HepG2 (cell line): ENCODE results near the gene CYSTM1. TPM values are rescaled to one million over a fixed set of nuclear protein-coding genes. Genes with fewer than 3 reads are reported as not detected.

Experiments
- CBX1 ChIP-seq: IDR thresholded peaks from one replicate; pipeline ENCODE4 v1.6.1; 2016; ENCODE audit warnings: antibody characterized with exemption, low read depth
- CENPBD1 ChIP-seq: sonication (generic); formaldehyde crosslinking; IDR thresholded peaks from 2 replicates; pipeline ENCODE4 v1.8.0; 2022; ENCODE audit warnings: missing genetic modification reagents, low read depth, mild to moderate bottlenecking, borderline replicate concordance
- ERF ChIP-seq: IDR thresholded peaks from 2 replicates; pipeline ENCODE4 v1.6.1; 2018; ENCODE audit warnings: missing biosample characterization, missing genetic modification reagents
- FOXK1 ChIP-seq: sonication (generic); formaldehyde crosslinking; IDR thresholded peaks from 2 replicates; pipeline ENCODE4 v1.4.0; 2020; ENCODE audit warnings: low read depth, missing genetic modification reagents, borderline replicate concordance
- HBP1 ChIP-seq: IDR thresholded peaks from 2 replicates; pipeline ENCODE4 v1.6.1; 2016; ENCODE audit warnings: low read depth, control low read depth
- KMT2A ChIP-seq: sonication (generic); formaldehyde crosslinking; IDR thresholded peaks from 2 replicates; pipeline ENCODE4 v1.4.0; 2020; ENCODE audit warnings: missing genetic modification reagents
- LBX2 ChIP-seq: sonication (generic); formaldehyde crosslinking; IDR thresholded peaks from 2 replicates; pipeline ENCODE4 v1.5.0; 2020; ENCODE audit warnings: missing genetic modification reagents, mild to moderate bottlenecking, borderline replicate concordance
- SMC3 ChIP-seq: IDR thresholded peaks from 2 replicates; pipeline ENCODE4 v1.6.1; 2011; ENCODE audit warnings: low read length, improper control_type of control experiment
- SOX13 ChIP-seq, 3 experiments: fragments of 450-650 bp in 1 of 3; sonication (generic) in 1 of 3; formaldehyde crosslinking in 1 of 3; IDR thresholded peaks in 2 of 3; conservative IDR thresholded peaks in 1 of 3; 2 replicates each; pipeline versions ENCODE4 v1.5.0 to v1.6.1; 2016 to 2020; ENCODE audit warnings: antibody characterized with exemption in 1 of 3, mild to moderate bottlenecking in 1 of 3, missing compliant biosample characterization in 1 of 3, missing genetic modification reagents in 1 of 3, moderate library complexity in 1 of 3
- USF2 ChIP-seq, 2 experiments: sonication (generic) in 1 of 2; formaldehyde crosslinking in 1 of 2; IDR thresholded peaks; 2 replicates each; pipeline versions ENCODE4 v1.5.1 to v1.6.1; 2011 to 2020; ENCODE audit warnings: borderline replicate concordance in 1 of 2, low read depth in 1 of 2, low read length in 1 of 2, mild to moderate bottlenecking in 1 of 2, missing genetic modification reagents in 1 of 2, moderate library complexity in 1 of 2
- ZFAT ChIP-seq: sonication (generic); formaldehyde crosslinking; conservative IDR thresholded peaks from 2 replicates; pipeline ENCODE4 v1.8.1; 2023; ENCODE audit warnings: missing genetic modification reagents, inconsistent platforms
- ZNF512B ChIP-seq: sonication (generic); formaldehyde crosslinking; IDR thresholded peaks from 2 replicates; pipeline ENCODE4 v1.5.1; 2020; ENCODE audit warnings: missing genetic modification reagents, mild to moderate bottlenecking, borderline replicate concordance
- ZNF672 ChIP-seq: sonication (generic); formaldehyde crosslinking; IDR thresholded peaks from 2 replicates; pipeline ENCODE4 v1.8.1; 2022; ENCODE audit warnings: missing genetic modification reagents
- ZNF766 ChIP-seq: sonication (generic); formaldehyde crosslinking; IDR thresholded peaks from 2 replicates; pipeline ENCODE4 v1.5.0; 2020; ENCODE audit warnings: missing genetic modification reagents, borderline replicate concordance
- ZSCAN12 ChIP-seq: sonication (generic); formaldehyde crosslinking; IDR thresholded peaks from 2 replicates; pipeline ENCODE4 v1.9.0; 2021; ENCODE audit warnings: mild to moderate bottlenecking, missing genetic modification reagents
- ZSCAN5A ChIP-seq: sonication (generic); formaldehyde crosslinking; IDR thresholded peaks from 2 replicates; pipeline ENCODE4 v1.8.0; 2022; ENCODE audit warnings: mild to moderate bottlenecking, missing genetic modification reagents, borderline replicate concordance
- polyA plus RNA-seq, 8 experiments: library from polyadenylated mRNA; depleted of rRNA in 3 of 8; stranded (reverse) in 7 of 8; unstranded in 1 of 8; fragments of >200 nt; fragmentation: Illumina TruSeq in 4 of 8; extraction: Trizol in 4 of 8; gene quantifications; 2 replicates each; pipeline versions ENCODE4 v1.2.1 to v1.2.3, GENCODE V29; 2011 to 2016; ENCODE audit warnings: low read depth in 4 of 8, missing spikeins in 1 of 8, mixed read lengths in 1 of 8; ENCODE audit not compliant: insufficient read depth in 1 of 8
- total RNA-seq, 5 experiments: library from RNA; depleted of rRNA; stranded (reverse); fragments of >200 nt; fragmentation: Illumina TruSeq; extraction: Trizol; gene quantifications; 2 replicates each; pipeline ENCODE4 v1.2.3, GENCODE V29; 2016; ENCODE audit warnings: low read depth in 1 of 5
- TF ChIP-seq, protein P1 (sequence below): sonication (generic); formaldehyde crosslinking; IDR thresholded peaks from 2 replicates; pipeline ENCODE4 v1.4.0; 2020; ENCODE audit warnings: missing genetic modification reagents, low read depth, mild to moderate bottlenecking, borderline replicate concordance

The CYSTM1 gene
- total and polyA plus RNA-seq, 2 of the 13 experiments (the other 11 are each of a cell fraction or from before 2014, with no cell fraction given): 40.0 to 73.4 TPM

DNA sequence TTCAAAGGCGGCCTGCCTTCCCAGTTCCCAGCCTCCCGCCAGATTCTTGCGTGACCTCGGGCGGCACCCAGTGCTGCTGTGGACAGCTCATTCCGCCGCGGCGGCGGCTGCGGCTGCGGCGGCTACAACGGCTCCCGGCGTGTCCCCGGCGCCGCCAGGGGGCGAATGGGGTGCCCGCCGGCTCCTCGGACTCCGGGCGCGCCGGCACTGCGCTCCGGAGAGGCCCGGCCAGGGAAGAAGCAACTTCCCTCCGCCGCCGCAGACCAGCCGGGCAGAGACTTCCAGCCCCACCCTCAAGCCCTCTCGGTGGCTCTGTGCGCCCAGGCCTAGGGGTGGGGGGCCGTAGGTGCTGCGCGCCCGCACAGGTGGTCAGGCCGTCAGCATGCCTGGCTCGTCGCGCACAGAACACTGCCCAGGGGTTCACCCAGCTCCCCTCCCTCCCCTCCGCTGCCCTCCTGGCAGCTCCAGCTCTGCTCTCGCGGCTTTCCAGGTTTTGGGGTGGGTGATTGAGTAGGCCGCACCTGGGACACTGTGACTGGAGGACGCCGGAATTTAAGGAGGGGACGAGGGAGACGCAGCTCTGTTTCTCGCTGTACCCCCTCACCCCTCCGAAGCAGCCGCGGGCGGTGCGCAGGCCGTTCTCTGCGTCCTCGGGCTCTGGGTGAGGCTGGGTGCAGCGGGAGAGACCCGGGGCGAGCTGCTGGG is 29.0 kb upstream of the CYSTM1 start (continued):
- TF ChIP-seq SOX13 (IDR thresholded peaks at IDR 0.05) (no peak), SOX13 (CRISPR knock-in tag; conservative IDR thresholded peaks at IDR 0.05 in 1 of 2, IDR thresholded peaks at IDR 0.05 in 1 of 2) (no peak), USF2 (IDR thresholded peaks at IDR 0.05; ENCODE audit: low read depth, low read length) (no peak), USF2 (CRISPR knock-in tag; IDR thresholded peaks at IDR 0.05; ENCODE audit: borderline replicate concordance) (no peak), ZFAT (CRISPR knock-in tag) (no peak), FOXK1 (no peak), ZSCAN5A (no peak), ERF (peak; percentile 20; the same call in 1 of the 2 replicates), CBX1 (no peak), KMT2A (CRISPR knock-in tag) (peak; percentile 24; the same call in 1 of the 2 replicates), HBP1 (CRISPR knock-in tag) (no peak), ZNF512B (no peak), ZNF672 (CRISPR knock-in tag) (no peak), LBX2 (CRISPR knock-in tag) (no peak), CENPBD1 (CRISPR knock-in tag) (no peak), ZSCAN12 (CRISPR knock-in tag) (no peak), SMC3 (no peak; the same call in 1 of the 2 replicates), ZNF766 (no peak)
- TF ChIP-seq, protein P1, sequence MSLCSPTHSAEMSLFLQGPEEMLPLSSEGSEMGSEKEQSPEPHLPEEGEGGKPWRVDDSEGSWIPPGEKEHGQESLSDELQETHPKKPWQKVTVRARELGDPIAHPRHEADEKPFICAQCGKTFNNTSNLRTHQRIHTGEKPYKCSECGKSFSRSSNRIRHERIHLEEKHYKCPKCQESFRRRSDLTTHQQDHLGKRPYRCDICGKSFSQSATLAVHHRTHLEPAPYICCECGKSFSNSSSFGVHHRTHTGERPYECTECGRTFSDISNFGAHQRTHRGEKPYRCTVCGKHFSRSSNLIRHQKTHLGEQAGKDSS: no peak; the same call in 1 of the 2 replicates
